Measurements from ENCODE around the gene LKAAEAR1. TPM values are rescaled to one million over a fixed set of nuclear protein-coding genes. Genes with fewer than 3 reads are reported as not detected.

LKAAEAR1 gene
- total and polyA plus RNA-seq, 9 of the 15 experiments (the other 6 are each of a cell fraction or from before 2014, with no cell fraction given): not detected

- TF ChIP-seq HSF4 (CRISPR knock-in tag; IDR thresholded peaks at IDR 0.05; ENCODE audit: borderline replicate concordance) (0 out of 2 replicates have a peak, but pooled peaks have one; percentile 2), ZNF511 (CRISPR knock-in tag; IDR thresholded peaks at IDR 0.05) (no peak), JUN (IDR thresholded peaks at IDR 0.05; ENCODE audit: borderline replicate concordance, low read depth, low read length) (0 out of 2 replicates have a peak, but pooled peaks have one; percentile 23), JUN (CRISPR knock-in tag; IDR thresholded peaks at IDR 0.05; ENCODE audit: borderline replicate concordance) (no peak), GATAD2B (IDR thresholded peaks at IDR 0.05; ENCODE audit: borderline replicate concordance) (no peak; the same call in 1 of the 2 replicates), MEIS2 (IDR thresholded peaks at IDR 0.05; ENCODE audit: partially characterized antibody) (no peak), SRSF9 (IDR thresholded peaks at IDR 0.05; ENCODE audit: borderline replicate concordance, low read depth, low read length) (no peak), ESRRA (IDR thresholded peaks at IDR 0.05; ENCODE audit: borderline replicate concordance, low read depth) (peak; percentile 15; the same call in 1 of the 2 replicates), FOXK2 (conservative IDR thresholded peaks at IDR 0.05 in 1 of 2, IDR thresholded peaks at IDR 0.05 in 1 of 2; ENCODE audit: low read depth in 2 of 2) (no peak)
- TF ChIP-seq, protein P1, sequence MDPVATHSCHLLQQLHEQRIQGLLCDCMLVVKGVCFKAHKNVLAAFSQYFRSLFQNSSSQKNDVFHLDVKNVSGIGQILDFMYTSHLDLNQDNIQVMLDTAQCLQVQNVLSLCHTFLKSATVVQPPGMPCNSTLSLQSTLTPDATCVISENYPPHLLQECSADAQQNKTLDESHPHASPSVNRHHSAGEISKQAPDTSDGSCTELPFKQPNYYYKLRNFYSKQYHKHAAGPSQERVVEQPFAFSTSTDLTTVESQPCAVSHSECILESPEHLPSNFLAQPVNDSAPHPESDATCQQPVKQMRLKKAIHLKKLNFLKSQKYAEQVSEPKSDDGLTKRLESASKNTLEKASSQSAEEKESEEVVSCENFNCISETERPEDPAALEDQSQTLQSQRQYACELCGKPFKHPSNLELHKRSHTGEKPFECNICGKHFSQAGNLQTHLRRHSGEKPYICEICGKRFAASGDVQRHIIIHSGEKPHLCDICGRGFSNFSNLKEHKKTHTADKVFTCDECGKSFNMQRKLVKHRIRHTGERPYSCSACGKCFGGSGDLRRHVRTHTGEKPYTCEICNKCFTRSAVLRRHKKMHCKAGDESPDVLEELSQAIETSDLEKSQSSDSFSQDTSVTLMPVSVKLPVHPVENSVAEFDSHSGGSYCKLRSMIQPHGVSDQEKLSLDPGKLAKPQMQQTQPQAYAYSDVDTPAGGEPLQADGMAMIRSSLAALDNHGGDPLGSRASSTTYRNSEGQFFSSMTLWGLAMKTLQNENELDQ (CRISPR knock-in tag; IDR thresholded peaks at IDR 0.05; ENCODE audit: borderline replicate concordance): no peak
- TF ChIP-seq, protein P2, sequence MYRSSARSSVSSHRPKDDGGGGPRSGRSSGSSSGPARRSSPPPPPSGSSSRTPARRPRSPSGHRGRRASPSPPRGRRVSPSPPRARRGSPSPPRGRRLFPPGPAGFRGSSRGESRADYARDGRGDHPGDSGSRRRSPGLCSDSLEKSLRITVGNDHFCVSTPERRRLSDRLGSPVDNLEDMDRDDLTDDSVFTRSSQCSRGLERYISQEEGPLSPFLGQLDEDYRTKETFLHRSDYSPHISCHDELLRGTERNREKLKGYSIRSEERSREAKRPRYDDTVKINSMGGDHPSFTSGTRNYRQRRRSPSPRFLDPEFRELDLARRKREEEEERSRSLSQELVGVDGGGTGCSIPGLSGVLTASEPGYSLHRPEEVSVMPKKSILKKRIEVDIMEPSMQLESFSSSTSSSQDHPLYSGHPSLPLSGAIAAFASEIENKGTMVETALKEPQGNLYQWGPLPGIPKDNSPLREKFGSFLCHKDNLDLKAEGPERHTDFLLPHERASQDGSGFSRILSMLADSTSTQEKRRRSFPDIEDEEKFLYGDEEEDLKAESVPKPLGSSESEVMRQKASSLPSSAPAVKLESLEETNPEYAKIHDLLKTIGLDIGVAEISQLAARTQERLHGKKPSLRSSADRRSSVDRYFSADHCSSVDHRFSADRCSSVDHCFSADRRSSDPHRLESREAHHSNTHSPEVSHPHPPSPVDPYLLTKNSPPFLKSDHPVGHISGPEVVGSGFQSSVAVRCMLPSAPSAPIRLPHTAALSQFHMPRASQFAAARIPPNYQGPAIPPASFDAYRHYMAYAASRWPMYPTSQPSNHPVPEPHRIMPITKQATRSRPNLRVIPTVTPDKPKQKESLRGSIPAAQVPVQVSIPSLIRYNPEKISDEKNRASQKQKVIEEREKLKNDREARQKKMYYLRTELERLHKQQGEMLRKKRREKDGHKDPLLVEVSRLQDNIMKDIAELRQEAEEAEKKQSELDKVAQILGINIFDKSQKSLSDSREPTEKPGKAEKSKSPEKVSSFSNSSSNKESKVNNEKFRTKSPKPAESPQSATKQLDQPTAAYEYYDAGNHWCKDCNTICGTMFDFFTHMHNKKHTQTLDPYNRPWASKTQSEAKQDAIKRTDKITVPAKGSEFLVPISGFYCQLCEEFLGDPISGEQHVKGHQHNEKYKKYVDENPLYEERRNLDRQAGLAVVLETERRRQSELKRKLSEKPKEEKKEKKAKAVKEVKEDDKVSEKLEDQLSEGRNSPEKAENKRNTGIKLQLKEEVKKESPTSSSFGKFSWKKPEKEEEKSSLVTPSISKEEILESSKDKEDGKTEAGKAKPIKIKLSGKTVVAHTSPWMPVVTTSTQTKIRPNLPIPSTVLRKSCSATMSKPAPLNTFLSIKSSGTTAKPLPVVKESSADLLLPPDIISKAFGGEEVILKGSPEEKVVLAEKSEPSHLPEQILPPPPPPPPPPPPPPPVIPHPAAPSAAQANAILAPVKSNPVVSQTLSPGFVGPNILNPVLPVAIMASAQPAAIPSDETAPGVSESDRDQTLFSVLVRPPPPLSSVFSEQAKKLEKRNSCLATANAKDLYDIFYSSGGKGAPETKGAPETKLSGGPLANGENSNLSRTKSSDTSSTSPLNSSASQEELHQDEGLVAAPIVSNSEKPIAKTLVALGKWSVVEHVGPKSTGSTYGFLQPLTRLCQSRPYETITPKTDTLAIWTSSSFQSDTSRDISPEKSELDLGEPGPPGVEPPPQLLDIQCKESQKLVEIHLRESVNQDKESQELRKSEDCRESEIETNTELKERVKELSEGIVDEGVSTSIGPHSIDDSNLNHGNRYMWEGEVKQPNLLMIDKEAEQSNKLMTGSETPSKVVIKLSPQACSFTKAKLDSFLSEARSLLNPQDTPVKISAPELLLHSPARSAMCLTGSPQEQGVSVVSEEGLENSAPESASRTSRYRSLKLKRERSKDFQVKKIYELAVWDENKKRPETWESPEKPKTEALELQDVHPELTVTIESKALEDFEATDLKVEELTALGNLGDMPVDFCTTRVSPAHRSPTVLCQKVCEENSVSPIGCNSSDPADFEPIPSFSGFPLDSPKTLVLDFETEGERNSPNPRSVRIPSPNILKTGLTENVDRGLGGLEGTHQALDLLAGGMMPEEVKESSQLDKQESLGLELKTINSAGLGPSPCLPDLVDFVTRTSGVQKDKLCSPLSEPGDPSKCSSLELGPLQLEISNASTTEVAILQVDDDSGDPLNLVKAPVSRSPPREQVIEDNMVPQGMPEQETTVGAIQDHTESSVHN (IDR thresholded peaks at IDR 0.05; ENCODE audit: borderline replicate concordance in 1 of 2, low read depth in 1 of 2): no peak
- TF ChIP-seq, protein P3, sequence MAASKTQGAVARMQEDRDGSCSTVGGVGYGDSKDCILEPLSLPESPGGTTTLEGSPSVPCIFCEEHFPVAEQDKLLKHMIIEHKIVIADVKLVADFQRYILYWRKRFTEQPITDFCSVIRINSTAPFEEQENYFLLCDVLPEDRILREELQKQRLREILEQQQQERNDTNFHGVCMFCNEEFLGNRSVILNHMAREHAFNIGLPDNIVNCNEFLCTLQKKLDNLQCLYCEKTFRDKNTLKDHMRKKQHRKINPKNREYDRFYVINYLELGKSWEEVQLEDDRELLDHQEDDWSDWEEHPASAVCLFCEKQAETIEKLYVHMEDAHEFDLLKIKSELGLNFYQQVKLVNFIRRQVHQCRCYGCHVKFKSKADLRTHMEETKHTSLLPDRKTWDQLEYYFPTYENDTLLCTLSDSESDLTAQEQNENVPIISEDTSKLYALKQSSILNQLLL (CRISPR knock-in tag; IDR thresholded peaks at IDR 0.05; ENCODE audit: borderline replicate concordance): no peak
Measured at GRCh38 chr20:64062596-64063388, 21.4 kb downstream of the LKAAEAR1 start, which contains the start of gene TCEA2 (continued).

Data from K562 (cell line).